ENCODE results near the gene KMT2B. TPM values are rescaled to one million over a fixed set of nuclear protein-coding genes. Genes with fewer than 3 reads are reported as not detected.
"Not testable (repeated sequence)": the region's sequence is repeated elsewhere in the genome, so short reads cannot be mapped to it uniquely, and the experiment has no call there.

The KMT2B gene
- 28.8 TPM for total RNA-seq

GRCh38 chr19:35717665-35718344, at the start of gene KMT2B:
Gene KMT2B (plus strand): TSS chr19:35718003. CDS start chr19:35718019, 16 bp downstream.
- DNase-seq (ENCODE audit: low read depth in 2 of 3, low spot score in 2 of 3) = peak in 1 of 3 donors; percentile 84

GRCh38 chr19:35669566-35669965, 48.2 kb upstream of the KMT2B start:
- no peak for DNase-seq (ENCODE audit: low read depth in 2 of 3, low spot score in 2 of 3)

- no peak for DNase-seq (ENCODE audit: low read depth in 2 of 3, low spot score in 2 of 3)
Observed at GRCh38 chr19:35669974-35670373, 47.8 kb upstream of the KMT2B start.

- no peak for DNase-seq (ENCODE audit: low read depth in 2 of 3, low spot score in 2 of 3)
Observed at GRCh38 chr19:35670686-35671085, 47.1 kb upstream of the KMT2B start.

GRCh38 chr19:35671818-35672217, 46.0 kb upstream of the KMT2B start:
- DNase-seq (ENCODE audit: low read depth in 2 of 3, low spot score in 2 of 3) = peak in 2 of 3 donors; percentile 51 to 60

GRCh38 chr19:35673121-35673804, 44.5 kb upstream of the KMT2B start:
- DNase-seq (ENCODE audit: low read depth in 2 of 3, low spot score in 2 of 3) = peak in 1 of 3 donors; percentile 14

- DNase-seq (ENCODE audit: low read depth in 2 of 3, low spot score in 2 of 3) = no peak
Observed at GRCh38 chr19:35675589-35676140, 42.1 kb upstream of the KMT2B start.

- no peak for DNase-seq (ENCODE audit: low read depth in 2 of 3, low spot score in 2 of 3)
Observed at GRCh38 chr19:35689836-35690235, 28.0 kb upstream of the KMT2B start.

GRCh38 chr19:35691106-35691505, 26.7 kb upstream of the KMT2B start:
- not testable (repeated sequence) for DNase-seq (ENCODE audit: low read depth in 2 of 3, low spot score in 2 of 3)

GRCh38 chr19:35692010-35692409, 25.8 kb upstream of the KMT2B start:
- DNase-seq (ENCODE audit: low read depth in 2 of 3, low spot score in 2 of 3) = no peak

- DNase-seq (ENCODE audit: low read depth in 2 of 3, low spot score in 2 of 3) = no peak
Observed at GRCh38 chr19:35693422-35693821, 24.4 kb upstream of the KMT2B start.

- DNase-seq (ENCODE audit: low read depth in 2 of 3, low spot score in 2 of 3) = peak; percentile 81 to 93 (median 89)
Observed at GRCh38 chr19:35693835-35694599, 23.8 kb upstream of the KMT2B start.

- DNase-seq (ENCODE audit: low read depth in 2 of 3, low spot score in 2 of 3) = no peak
Observed at GRCh38 chr19:35695895-35696422, 21.8 kb upstream of the KMT2B start.

- DNase-seq (ENCODE audit: low read depth in 2 of 3, low spot score in 2 of 3) = no peak
Observed at GRCh38 chr19:35696835-35697234, 21.0 kb upstream of the KMT2B start.

- peak; percentile 76 to 97 (median 96) for DNase-seq (ENCODE audit: low read depth in 2 of 3, low spot score in 2 of 3)
Observed at GRCh38 chr19:35702223-35703012, 15.4 kb upstream of the KMT2B start.

- DNase-seq (ENCODE audit: low read depth in 2 of 3, low spot score in 2 of 3) = no peak
Observed at GRCh38 chr19:35703343-35703742, 14.5 kb upstream of the KMT2B start.

GRCh38 chr19:35704218-35704617, 13.6 kb upstream of the KMT2B start, which contains the start of gene ZBTB32:
Gene ZBTB32 (plus strand): TSS chr19:35704558. CDS start chr19:35714627, 10,069 bp downstream.
- peak in 1 of 3 donors; percentile 60 for DNase-seq (ENCODE audit: low read depth in 2 of 3, low spot score in 2 of 3)

- no peak for DNase-seq (ENCODE audit: low read depth in 2 of 3, low spot score in 2 of 3)
Observed at GRCh38 chr19:35708391-35708790, 9.4 kb upstream of the KMT2B start.

- no peak for DNase-seq (ENCODE audit: low read depth in 2 of 3, low spot score in 2 of 3)
Observed at GRCh38 chr19:35710784-35711723, 6.7 kb upstream of the KMT2B start.
